ENCODE results near the gene DYRK1A.
A peak's percentile ranks its signal among the peaks of the same experiment; 100 is the strongest.

Gene DYRK1A

DNA sequence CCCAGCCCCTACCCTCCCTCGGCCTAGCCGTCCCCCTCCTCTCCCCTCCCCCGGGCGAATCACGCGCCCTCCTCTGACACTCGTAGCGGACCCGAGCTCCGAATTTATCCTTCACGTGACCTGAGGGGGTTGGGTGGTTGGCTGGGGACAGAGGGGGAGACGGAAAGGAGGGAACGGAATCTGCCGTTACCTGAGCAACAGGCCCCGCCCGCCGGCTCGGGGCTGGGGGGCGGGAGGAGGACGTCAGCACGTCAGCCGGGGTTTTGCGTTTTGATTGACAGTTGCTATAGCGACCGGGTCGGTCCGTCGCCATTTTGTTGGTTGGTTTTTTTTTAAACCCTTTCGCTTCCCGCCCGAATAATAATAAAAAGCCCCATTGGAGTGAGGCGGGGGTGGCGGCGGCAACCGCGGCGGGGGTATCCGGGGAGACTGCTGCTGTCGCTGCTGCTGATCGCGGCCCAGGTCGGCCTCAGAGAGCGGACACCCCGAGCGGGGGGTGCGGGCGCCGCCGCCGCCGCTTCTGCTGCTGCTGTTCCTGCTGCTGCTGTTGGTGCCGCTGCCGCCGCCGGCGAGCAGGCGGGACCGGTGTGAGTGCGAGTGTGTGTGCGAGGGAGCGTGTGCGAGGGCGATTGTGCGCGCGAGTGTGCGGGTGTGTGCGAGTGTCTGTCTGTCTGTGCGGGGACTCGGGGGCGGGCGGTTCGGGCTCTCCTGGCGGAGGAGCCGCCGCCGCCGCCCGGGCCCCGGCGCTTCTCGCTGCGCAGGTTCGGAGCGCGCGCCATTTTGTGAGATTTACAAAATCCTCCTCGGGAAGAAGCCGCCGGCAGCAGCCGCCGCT is at the start of gene DYRK1A (continued):
- TF ChIP-seq, protein P1, sequence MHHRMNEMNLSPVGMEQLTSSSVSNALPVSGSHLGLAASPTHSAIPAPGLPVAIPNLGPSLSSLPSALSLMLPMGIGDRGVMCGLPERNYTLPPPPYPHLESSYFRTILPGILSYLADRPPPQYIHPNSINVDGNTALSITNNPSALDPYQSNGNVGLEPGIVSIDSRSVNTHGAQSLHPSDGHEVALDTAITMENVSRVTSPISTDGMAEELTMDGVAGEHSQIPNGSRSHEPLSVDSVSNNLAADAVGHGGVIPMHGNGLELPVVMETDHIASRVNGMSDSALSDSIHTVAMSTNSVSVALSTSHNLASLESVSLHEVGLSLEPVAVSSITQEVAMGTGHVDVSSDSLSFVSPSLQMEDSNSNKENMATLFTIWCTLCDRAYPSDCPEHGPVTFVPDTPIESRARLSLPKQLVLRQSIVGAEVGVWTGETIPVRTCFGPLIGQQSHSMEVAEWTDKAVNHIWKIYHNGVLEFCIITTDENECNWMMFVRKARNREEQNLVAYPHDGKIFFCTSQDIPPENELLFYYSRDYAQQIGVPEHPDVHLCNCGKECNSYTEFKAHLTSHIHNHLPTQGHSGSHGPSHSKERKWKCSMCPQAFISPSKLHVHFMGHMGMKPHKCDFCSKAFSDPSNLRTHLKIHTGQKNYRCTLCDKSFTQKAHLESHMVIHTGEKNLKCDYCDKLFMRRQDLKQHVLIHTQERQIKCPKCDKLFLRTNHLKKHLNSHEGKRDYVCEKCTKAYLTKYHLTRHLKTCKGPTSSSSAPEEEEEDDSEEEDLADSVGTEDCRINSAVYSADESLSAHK (tag by site-specific recombination; IDR thresholded peaks at IDR 0.05), result no peak; the same call in 1 of the 2 replicates
- TF ChIP-seq, protein P2, sequence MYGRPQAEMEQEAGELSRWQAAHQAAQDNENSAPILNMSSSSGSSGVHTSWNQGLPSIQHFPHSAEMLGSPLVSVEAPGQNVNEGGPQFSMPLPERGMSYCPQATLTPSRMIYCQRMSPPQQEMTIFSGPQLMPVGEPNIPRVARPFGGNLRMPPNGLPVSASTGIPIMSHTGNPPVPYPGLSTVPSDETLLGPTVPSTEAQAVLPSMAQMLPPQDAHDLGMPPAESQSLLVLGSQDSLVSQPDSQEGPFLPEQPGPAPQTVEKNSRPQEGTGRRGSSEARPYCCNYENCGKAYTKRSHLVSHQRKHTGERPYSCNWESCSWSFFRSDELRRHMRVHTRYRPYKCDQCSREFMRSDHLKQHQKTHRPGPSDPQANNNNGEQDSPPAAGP (tag by site-specific recombination; IDR thresholded peaks at IDR 0.05), result peak; percentile 28
- TF ChIP-seq, protein P3, sequence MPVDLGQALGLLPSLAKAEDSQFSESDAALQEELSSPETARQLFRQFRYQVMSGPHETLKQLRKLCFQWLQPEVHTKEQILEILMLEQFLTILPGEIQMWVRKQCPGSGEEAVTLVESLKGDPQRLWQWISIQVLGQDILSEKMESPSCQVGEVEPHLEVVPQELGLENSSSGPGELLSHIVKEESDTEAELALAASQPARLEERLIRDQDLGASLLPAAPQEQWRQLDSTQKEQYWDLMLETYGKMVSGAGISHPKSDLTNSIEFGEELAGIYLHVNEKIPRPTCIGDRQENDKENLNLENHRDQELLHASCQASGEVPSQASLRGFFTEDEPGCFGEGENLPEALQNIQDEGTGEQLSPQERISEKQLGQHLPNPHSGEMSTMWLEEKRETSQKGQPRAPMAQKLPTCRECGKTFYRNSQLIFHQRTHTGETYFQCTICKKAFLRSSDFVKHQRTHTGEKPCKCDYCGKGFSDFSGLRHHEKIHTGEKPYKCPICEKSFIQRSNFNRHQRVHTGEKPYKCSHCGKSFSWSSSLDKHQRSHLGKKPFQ (tag by site-specific recombination; IDR thresholded peaks at IDR 0.05), result peak; percentile 36; the same call in 1 of the 2 replicates
- TF ChIP-seq ZEB2 (tag by site-specific recombination; IDR thresholded peaks at IDR 0.05) (peak; percentile 92), BCL11B (tag by site-specific recombination; IDR thresholded peaks at IDR 0.05; ENCODE audit: low read depth) (no peak), ZSCAN16 (tag by site-specific recombination; IDR thresholded peaks at IDR 0.05) (no peak), ZFP69B (tag by site-specific recombination; IDR thresholded peaks at IDR 0.05) (0 out of 2 replicates have a peak, but pooled peaks have one; percentile 13), ZNF501 (tag by site-specific recombination; IDR thresholded peaks at IDR 0.05) (no peak), ZFHX2 (tag by site-specific recombination; conservative IDR thresholded peaks at IDR 0.05) (peak; percentile 74), OSR2 (tag by site-specific recombination; IDR thresholded peaks at IDR 0.05) (peak; percentile 89), ZNF114 (tag by site-specific recombination; IDR thresholded peaks at IDR 0.05) (no peak), ZNF544 (tag by site-specific recombination; IDR thresholded peaks at IDR 0.05) (no peak), GFI1B (tag by site-specific recombination; IDR thresholded peaks at IDR 0.05) (no peak), ZNF138 (tag by site-specific recombination; IDR thresholded peaks at IDR 0.05; ENCODE audit: borderline replicate concordance) (no peak), ZNF596 (tag by site-specific recombination; IDR thresholded peaks at IDR 0.05) (no peak), ZNF140 (tag by site-specific recombination; IDR thresholded peaks at IDR 0.05) (no peak), ZFP41 (tag by site-specific recombination; IDR thresholded peaks at IDR 0.05; ENCODE audit: borderline replicate concordance) (no peak), ZNF426 (tag by site-specific recombination; IDR thresholded peaks at IDR 0.05) (no peak), ZNF660 (tag by site-specific recombination; IDR thresholded peaks at IDR 0.05) (peak; percentile 73), ZNF24 (tag by site-specific recombination; IDR thresholded peaks at IDR 0.05) (peak; percentile 30; the same call in 1 of the 2 replicates)
- TF ChIP-seq, protein P4, sequence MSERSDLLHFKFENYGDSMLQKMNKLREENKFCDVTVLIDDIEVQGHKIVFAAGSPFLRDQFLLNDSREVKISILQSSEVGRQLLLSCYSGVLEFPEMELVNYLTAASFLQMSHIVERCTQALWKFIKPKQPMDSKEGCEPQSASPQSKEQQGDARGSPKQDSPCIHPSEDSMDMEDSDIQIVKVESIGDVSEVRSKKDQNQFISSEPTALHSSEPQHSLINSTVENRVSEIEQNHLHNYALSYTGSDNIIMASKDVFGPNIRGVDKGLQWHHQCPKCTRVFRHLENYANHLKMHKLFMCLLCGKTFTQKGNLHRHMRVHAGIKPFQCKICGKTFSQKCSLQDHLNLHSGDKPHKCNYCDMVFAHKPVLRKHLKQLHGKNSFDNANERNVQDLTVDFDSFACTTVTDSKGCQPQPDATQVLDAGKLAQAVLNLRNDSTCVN (tag by site-specific recombination; optimal IDR thresholded peaks at IDR 0.05), result peak; percentile 95
- TF ChIP-seq, protein P5, sequence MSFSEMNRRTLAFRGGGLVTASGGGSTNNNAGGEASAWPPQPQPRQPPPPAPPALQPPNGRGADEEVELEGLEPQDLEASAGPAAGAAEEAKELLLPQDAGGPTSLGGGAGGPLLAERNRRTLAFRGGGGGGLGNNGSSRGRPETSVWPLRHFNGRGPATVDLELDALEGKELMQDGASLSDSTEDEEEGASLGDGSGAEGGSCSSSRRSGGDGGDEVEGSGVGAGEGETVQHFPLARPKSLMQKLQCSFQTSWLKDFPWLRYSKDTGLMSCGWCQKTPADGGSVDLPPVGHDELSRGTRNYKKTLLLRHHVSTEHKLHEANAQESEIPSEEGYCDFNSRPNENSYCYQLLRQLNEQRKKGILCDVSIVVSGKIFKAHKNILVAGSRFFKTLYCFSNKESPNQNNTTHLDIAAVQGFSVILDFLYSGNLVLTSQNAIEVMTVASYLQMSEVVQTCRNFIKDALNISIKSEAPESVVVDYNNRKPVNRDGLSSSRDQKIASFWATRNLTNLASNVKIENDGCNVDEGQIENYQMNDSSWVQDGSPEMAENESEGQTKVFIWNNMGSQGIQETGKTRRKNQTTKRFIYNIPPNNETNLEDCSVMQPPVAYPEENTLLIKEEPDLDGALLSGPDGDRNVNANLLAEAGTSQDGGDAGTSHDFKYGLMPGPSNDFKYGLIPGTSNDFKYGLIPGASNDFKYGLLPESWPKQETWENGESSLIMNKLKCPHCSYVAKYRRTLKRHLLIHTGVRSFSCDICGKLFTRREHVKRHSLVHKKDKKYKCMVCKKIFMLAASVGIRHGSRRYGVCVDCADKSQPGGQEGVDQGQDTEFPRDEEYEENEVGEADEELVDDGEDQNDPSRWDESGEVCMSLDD (tag by site-specific recombination; IDR thresholded peaks at IDR 0.05), result peak; percentile 80
- TF ChIP-seq, protein P6, sequence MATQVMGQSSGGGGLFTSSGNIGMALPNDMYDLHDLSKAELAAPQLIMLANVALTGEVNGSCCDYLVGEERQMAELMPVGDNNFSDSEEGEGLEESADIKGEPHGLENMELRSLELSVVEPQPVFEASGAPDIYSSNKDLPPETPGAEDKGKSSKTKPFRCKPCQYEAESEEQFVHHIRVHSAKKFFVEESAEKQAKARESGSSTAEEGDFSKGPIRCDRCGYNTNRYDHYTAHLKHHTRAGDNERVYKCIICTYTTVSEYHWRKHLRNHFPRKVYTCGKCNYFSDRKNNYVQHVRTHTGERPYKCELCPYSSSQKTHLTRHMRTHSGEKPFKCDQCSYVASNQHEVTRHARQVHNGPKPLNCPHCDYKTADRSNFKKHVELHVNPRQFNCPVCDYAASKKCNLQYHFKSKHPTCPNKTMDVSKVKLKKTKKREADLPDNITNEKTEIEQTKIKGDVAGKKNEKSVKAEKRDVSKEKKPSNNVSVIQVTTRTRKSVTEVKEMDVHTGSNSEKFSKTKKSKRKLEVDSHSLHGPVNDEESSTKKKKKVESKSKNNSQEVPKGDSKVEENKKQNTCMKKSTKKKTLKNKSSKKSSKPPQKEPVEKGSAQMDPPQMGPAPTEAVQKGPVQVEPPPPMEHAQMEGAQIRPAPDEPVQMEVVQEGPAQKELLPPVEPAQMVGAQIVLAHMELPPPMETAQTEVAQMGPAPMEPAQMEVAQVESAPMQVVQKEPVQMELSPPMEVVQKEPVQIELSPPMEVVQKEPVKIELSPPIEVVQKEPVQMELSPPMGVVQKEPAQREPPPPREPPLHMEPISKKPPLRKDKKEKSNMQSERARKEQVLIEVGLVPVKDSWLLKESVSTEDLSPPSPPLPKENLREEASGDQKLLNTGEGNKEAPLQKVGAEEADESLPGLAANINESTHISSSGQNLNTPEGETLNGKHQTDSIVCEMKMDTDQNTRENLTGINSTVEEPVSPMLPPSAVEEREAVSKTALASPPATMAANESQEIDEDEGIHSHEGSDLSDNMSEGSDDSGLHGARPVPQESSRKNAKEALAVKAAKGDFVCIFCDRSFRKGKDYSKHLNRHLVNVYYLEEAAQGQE (tag by site-specific recombination; IDR thresholded peaks at IDR 0.05), result peak; percentile 52; the same call in 1 of the 2 replicates
- TF ChIP-seq, protein P7, sequence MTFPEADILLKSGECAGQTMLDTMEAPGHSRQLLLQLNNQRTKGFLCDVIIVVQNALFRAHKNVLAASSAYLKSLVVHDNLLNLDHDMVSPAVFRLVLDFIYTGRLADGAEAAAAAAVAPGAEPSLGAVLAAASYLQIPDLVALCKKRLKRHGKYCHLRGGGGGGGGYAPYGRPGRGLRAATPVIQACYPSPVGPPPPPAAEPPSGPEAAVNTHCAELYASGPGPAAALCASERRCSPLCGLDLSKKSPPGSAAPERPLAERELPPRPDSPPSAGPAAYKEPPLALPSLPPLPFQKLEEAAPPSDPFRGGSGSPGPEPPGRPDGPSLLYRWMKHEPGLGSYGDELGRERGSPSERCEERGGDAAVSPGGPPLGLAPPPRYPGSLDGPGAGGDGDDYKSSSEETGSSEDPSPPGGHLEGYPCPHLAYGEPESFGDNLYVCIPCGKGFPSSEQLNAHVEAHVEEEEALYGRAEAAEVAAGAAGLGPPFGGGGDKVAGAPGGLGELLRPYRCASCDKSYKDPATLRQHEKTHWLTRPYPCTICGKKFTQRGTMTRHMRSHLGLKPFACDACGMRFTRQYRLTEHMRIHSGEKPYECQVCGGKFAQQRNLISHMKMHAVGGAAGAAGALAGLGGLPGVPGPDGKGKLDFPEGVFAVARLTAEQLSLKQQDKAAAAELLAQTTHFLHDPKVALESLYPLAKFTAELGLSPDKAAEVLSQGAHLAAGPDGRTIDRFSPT (tag by site-specific recombination; IDR thresholded peaks at IDR 0.05), result no peak

Measured in HEK293 (cell line).